Measurements from ENCODE around the gene AVPI1.
"Not testable (repeated sequence)": the region's sequence is repeated elsewhere in the genome, so short reads cannot be mapped to it uniquely, and the experiment has no call there.

Gene AVPI1

DNA sequence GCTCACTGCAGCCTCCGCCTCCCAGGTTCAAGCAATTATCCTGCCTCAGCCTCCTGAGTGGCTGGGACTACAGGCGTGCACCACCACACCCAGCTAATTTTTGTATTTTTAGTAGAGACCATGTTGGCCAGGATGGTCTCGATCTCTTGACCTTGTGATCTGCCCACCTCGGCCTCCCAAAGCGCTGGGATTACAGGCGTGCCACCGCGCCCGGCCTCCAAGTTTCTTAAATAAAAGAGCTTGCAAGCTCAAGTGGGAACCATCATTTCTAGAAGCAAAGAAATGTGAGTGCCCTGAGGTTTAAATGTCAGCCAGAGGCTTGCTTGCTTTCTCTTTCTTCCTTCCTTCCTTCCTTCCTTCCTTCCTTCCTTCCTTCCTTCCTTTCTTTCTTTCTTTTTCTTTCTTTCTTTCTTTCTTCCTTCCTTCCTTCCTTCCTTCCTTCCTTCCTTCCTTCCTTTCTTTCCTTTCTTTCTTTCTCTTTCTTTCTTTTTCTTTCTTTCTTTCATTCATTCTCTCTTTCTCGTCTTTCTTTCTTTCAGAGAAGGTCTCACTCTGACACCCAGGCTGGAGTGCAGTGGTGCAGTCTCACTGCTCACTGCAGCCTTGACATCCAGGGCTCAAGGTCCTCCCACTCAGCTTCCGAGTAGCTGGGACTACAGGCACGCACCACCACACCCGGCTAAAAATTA is 44.4 kb downstream of the AVPI1 start:
- not testable (repeated sequence) for FAIRE-seq; DNase-seq (ENCODE audit: insufficient read length, low spot score)

- FAIRE-seq, result no peak
- no peak for DNase-seq (ENCODE audit: insufficient read length, low spot score)
Measured at GRCh38 chr10:97640868-97641811, 45.9 kb downstream of the AVPI1 start.

DNA sequence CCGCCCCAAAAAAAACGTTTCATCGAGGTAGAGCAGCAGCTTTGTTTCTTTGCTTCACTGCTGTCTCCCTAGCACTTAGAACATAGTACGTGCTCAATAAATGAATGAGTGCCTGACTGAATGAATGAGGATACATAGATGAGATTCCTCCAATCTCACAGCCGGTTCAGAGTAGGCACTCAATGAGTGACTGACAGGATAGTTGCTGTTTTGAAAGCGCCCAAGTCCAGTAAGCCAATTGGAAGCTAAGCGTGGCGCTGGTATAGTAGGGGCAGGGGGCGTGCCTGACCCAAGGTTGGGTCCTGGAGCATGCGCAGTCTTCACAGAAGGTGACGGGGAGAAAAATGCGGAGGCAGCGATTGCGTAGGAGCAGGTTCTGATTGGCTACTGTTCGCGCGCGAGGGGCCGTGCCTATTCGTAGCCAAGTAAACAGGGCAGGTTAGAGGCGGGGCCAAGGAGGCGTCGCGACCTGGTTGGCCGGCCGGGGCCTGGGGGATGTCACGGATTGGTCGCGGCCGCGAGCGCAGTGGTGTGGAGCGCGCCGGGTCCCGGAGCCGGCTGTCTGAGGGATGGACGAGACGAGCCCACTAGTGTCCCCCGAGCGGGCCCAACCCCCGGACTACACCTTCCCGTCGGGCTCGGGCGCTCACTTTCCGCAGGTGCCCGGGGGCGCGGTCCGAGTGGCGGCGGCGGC is 46.7 kb downstream of the AVPI1 start, which contains the start of gene PI4K2A:
Gene PI4K2A (plus strand): TSS at position 498 of the 694 bp plus-strand sequence. CDS start 72 bp downstream, at position 570.
- FAIRE-seq, result peak; percentile 97
- DNase-seq (ENCODE audit: insufficient read length, low spot score), result peak; percentile 98

DNA sequence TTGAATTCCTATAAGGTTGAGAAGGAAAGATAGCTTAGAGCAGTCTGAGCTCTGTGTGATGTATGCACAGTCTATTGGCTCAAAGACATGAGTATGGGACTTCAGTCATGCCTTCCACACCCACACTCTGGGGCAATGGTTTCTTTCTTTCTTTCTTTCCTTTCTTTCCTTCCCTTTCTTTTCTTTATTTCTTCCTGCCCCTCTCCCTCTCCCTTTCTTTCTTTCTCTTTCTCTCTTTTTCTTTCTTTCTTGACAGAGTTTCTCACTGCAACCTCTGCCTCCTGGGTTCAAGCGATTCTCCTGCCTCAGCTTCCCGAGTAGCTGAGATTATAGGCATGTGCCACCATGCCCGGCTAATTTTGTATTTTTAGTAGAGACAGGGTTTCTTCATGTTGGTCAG is 48.0 kb downstream of the AVPI1 start:
- not testable (repeated sequence) for FAIRE-seq; DNase-seq (ENCODE audit: insufficient read length, low spot score)

- FAIRE-seq (no peak), DNase-seq (ENCODE audit: insufficient read length, low spot score) (no peak)
Measured at GRCh38 chr10:97635577-97635976, 51.5 kb downstream of the AVPI1 start.

GRCh38 chr10:97633921-97634320 is 53.1 kb downstream of the AVPI1 start:
- FAIRE-seq, result no peak

GRCh38 chr10:97632949-97633884 is 53.8 kb downstream of the AVPI1 start, which contains the start of gene MORN4:
MORN4 (minus strand) TSS chr10:97633500; CDS start chr10:97619653, 13,847 bp downstream.
- FAIRE-seq (peak; percentile 93), DNase-seq (ENCODE audit: insufficient read length, low spot score) (peak; percentile 95)

More at GRCh38 chr10:97633921-97634320, 53.1 kb downstream of the AVPI1 start:
- no peak for DNase-seq (ENCODE audit: insufficient read length, low spot score)

- DNase-seq (ENCODE audit: insufficient read length, low spot score) (no peak), FAIRE-seq (no peak)
Measured at GRCh38 chr10:97631098-97631497, 55.9 kb downstream of the AVPI1 start.

- FAIRE-seq, result no peak
- DNase-seq (ENCODE audit: insufficient read length, low spot score), result no peak
Measured at GRCh38 chr10:97629289-97629688, 57.8 kb downstream of the AVPI1 start.

- DNase-seq (ENCODE audit: insufficient read length, low spot score) (no peak), FAIRE-seq (no peak)
Measured at GRCh38 chr10:97628228-97628627, 58.8 kb downstream of the AVPI1 start.

DNA sequence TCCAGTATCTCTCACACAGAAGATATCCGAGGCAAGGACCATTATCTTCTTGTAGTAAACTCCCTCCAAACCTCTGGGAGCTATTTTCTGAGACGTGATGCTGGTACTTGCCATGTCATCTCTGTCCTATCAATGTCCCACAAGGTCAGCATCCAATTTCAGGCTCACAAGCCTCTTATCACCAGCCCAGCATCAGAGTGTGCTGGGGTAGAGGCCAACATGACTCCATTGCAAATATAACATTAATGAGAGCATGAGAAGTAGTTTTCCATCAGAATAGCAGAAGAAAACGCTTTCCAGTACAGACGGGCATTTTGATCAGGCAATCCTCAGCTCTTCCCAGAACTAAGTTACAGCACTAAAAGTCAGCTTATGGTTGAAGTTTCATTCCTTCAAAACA is 59.3 kb downstream of the AVPI1 start:
- DNase-seq (ENCODE audit: insufficient read length, low spot score), result no peak

More for the DNA sequence above, 59.3 kb downstream of the AVPI1 start:
- no peak for FAIRE-seq

All from HTR-8/SVneo (cell line).